ENCODE results near the gene DAAM2.

GRCh38 chr6:39924283-39924682 lies 132.1 kb downstream of the DAAM2 start:
- TF ChIP-seq CTCF (IDR thresholded peaks at IDR 0.05 in 4 of 5, conservative IDR thresholded peaks at IDR 0.05 in 1 of 5) (no peak), POLR2A (IDR thresholded peaks at IDR 0.05) (no peak)

Measured in gastrocnemius medialis (tissue), 4 donors.